Spleen (tissue), 11 donors: ENCODE results near the gene WDR73. TPM values are rescaled to one million over a fixed set of nuclear protein-coding genes. Genes with fewer than 3 reads are reported as not detected.

Source experiments
- DNase-seq: peaks from one replicate; pipeline ENCODE4 v3.0.0-alpha.2; 2020
- H3K27ac ChIP-seq, 8 donors: fragments of 200-600 bp; sonication (generic) in 7 of 8; 1 replicate in 4 of 8; 2 replicates in 4 of 8; pipeline versions ENCODE4 v1.5.0 to v1.8.0; 2016 to 2021; ENCODE audit warnings: inconsistent platforms in 4 of 8, mild to moderate bottlenecking in 4 of 8, moderate library complexity in 1 of 8
- H3K27me3 ChIP-seq, 7 donors: fragments of 200-600 bp; sonication (generic) in 6 of 7; replicated peaks in 1 of 7; 1 replicate in 4 of 7; 2 replicates in 3 of 7; pipeline versions ENCODE4 v1.5.0 to v1.8.0; 2016 to 2021; ENCODE audit warnings: inconsistent platforms in 3 of 7, mild to moderate bottlenecking in 1 of 7
- H3K36me3 ChIP-seq, 6 donors: fragments of 200-600 bp; sonication (generic) in 5 of 6; 1 replicate in 4 of 6; 2 replicates in 2 of 6; pipeline versions ENCODE4 v1.5.0 to v1.8.0; 2016 to 2021; ENCODE audit warnings: inconsistent platforms in 2 of 6
- H3K4me1 ChIP-seq, 6 donors: fragments of 200-600 bp; sonication (generic) in 5 of 6; 1 replicate in 3 of 6; 2 replicates in 3 of 6; pipeline versions ENCODE4 v1.5.0 to v1.8.0; 2016 to 2021; ENCODE audit warnings: inconsistent platforms in 3 of 6
- H3K4me3 ChIP-seq, 8 donors: fragments of 200-600 bp; sonication (generic) in 7 of 8; 1 replicate in 4 of 8; 2 replicates in 4 of 8; pipeline versions ENCODE4 v1.5.0 to v1.8.0; 2016 to 2021; ENCODE audit warnings: inconsistent platforms in 4 of 8, mild to moderate bottlenecking in 4 of 8, moderate library complexity in 2 of 8
- H3K9me3 ChIP-seq, 8 donors: fragments of 200-600 bp; sonication (generic) in 7 of 8; 1 replicate in 4 of 8; 2 replicates in 4 of 8; pipeline versions ENCODE4 v1.5.0 to v1.8.0; 2016 to 2021; ENCODE audit warnings: inconsistent platforms in 4 of 8
- POLR2A ChIP-seq, 3 donors: fragments of 450-650 bp; IDR thresholded peaks; one replicate each; pipeline ENCODE4 v1.5.1; 2017; ENCODE audit warnings: antibody characterized with exemption in 3 of 3, mild to moderate bottlenecking in 1 of 3
- POLR2AphosphoS5 ChIP-seq, 3 donors: sonication (generic); formaldehyde crosslinking; IDR thresholded peaks; one replicate each; pipeline ENCODE4 v1.5.1; 2017; ENCODE audit warnings: antibody characterized with exemption in 3 of 3
- WGBS, 5 donors: extraction: QIAGEN DNeasy Blood & Tissue Kit in 3 of 5; methylation state at CpG; one replicate each; pipeline versions ENCODE4 v1.1.5 to v1.1.7; 2013 to 2018; 5-methylcytosine and 5-hydroxymethylcytosine counted together
- intact Hi-C: fragments of 100-400 bp; cut with DNase I; formaldehyde crosslinking; loops from one replicate; pipeline ENCODE4 v1.15.0; 2023; ENCODE audit warnings: low total_unique reads
- polyA plus RNA-seq, 3 donors: library from polyadenylated mRNA; stranded (reverse); fragments of 200-250 nt; gene quantifications; one replicate each; pipeline ENCODE4 v1.2.1, GENCODE V29; 2013
- total RNA-seq, 7 donors: library from RNA; depleted of rRNA in 3 of 7; stranded (reverse); fragments of >200 nt in 3 of 7; fragmentation: NEBNext Ultra II Directional in 4 of 7; extraction: Animal tissue kit (Norgen Biotek cat#: 25700) in 4 of 7; gene quantifications; one replicate each; pipeline versions ENCODE4 v1.1.0 to v1.2.1, GENCODE V29; 2016 to 2021
- TF ChIP-seq, protein P1 (sequence below), 11 experiments: fragments of 200-600 bp in 7 of 11; fragments of 450-650 bp in 4 of 11; sonication (generic) in 4 of 11; IDR thresholded peaks in 8 of 11; conservative IDR thresholded peaks in 3 of 11; 1 replicate in 7 of 11; 2 replicates in 4 of 11; pipeline versions ENCODE4 v1.4.0 to v1.8.0; 2016 to 2021; ENCODE audit warnings: antibody characterized with exemption in 11 of 11, inconsistent platforms in 4 of 11, mild to moderate bottlenecking in 1 of 11
- donor health status: healthy with polysubstance abuse.
- donor health status: DM: no; HTN: no; CAD: no; lungs with moderate emphysema.
- donor health status: DM: no; HTN: no; CAD: no.
- donor health status: Bipolar disorder and iron deficiency.
- donor health status: healthy.
- donor health status: DM: no; HTN: no; CAD: no.
- donor health status: DM: yes; HTN: yes; CAD: no.

WDR73 gene
- total and polyA plus RNA-seq, 10 donors, result 12.7 to 31.6 (median 24.4) TPM

- Histone ChIP-seq H3K27me3 (no peaks in the 10 kb centered on the region), H3K27ac (no peak overlapping the region), H3K9me3 (no peaks in the 10 kb centered on the region), H3K4me1 (peaks cover 22 to 71% (median 51%) of the 10 kb centered on the region in 6 donors), H3K36me3 (peaks cover 0 to 44% (median 10%) of the 10 kb centered on the region in 6 donors), H3K4me3 (no peak overlapping the region)
- TF ChIP-seq POLR2AphosphoS5 (IDR thresholded peaks at IDR 0.05) (no peak), POLR2A (IDR thresholded peaks at IDR 0.05) (no peak)
- TF ChIP-seq, protein P1, sequence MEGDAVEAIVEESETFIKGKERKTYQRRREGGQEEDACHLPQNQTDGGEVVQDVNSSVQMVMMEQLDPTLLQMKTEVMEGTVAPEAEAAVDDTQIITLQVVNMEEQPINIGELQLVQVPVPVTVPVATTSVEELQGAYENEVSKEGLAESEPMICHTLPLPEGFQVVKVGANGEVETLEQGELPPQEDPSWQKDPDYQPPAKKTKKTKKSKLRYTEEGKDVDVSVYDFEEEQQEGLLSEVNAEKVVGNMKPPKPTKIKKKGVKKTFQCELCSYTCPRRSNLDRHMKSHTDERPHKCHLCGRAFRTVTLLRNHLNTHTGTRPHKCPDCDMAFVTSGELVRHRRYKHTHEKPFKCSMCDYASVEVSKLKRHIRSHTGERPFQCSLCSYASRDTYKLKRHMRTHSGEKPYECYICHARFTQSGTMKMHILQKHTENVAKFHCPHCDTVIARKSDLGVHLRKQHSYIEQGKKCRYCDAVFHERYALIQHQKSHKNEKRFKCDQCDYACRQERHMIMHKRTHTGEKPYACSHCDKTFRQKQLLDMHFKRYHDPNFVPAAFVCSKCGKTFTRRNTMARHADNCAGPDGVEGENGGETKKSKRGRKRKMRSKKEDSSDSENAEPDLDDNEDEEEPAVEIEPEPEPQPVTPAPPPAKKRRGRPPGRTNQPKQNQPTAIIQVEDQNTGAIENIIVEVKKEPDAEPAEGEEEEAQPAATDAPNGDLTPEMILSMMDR (IDR thresholded peaks at IDR 0.05 in 8 of 11, conservative IDR thresholded peaks at IDR 0.05 in 3 of 11), result no peak
- intact Hi-C loops, result no loop called here
- 86 to 93% (median 90%) methylated on average over 14 of the region's 14 CpGs for WGBS, 5 donors
- no peak for DNase-seq
Observed at GRCh38 chr15:84603630-84604379, 50.3 kb downstream of the WDR73 start.

DNA sequence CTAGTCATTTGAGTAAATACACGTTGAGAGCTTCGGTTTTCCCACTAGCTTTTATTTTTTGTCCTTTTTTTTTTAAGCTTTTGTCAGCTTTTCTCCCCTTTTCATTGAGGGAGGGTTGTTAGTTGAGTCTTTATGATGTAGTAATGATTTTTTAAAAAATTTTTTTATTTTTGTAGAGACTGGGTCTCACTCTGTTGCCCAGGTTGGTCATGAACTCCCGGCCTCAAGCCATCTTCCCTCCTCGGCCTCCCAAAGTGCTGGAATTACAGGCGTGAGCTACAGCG, 52.6 kb downstream of the WDR73 start:
- H3K27ac ChIP-seq, result peak overlapping the region in 4 of 8 donors; percentile 77 to 86 (median 82)
- intact Hi-C loops, result no loop called here

GRCh38 chr15:84600687-84601554, 53.2 kb downstream of the WDR73 start, which contains the start of gene ZSCAN2:
TSS of gene ZSCAN2 (plus strand) at chr15:84601009. CDS start at chr15:84603928, 2,919 bp downstream.
- no peaks in the 10 kb centered on the region for H3K27me3 ChIP-seq
- TF ChIP-seq POLR2AphosphoS5 (IDR thresholded peaks at IDR 0.05) (peak; percentile 69 to 89 (median 78)), POLR2A (IDR thresholded peaks at IDR 0.05) (no peak)
- TF ChIP-seq, protein P1 (IDR thresholded peaks at IDR 0.05 in 8 of 11, conservative IDR thresholded peaks at IDR 0.05 in 3 of 11), result peak in 1 of 11 experiments; percentile 33
- intact Hi-C loops, result no loop called here
- DNase-seq, result peak; percentile 99
- peak within 1 kb of the TSS; percentile 73 to 99 (median 93) for H3K4me3 ChIP-seq
- WGBS, 5 donors, result 0% methylated on average over 21 to 68 of the region's 68 CpGs
- H3K9me3 ChIP-seq, result no peaks in the 10 kb centered on the region
- peak within 1 kb of the TSS; percentile 56 to 92 (median 77) for H3K27ac ChIP-seq
- H3K4me1 ChIP-seq, result peaks cover 32 to 93% (median 64%) of the 10 kb centered on the region in 6 donors
- H3K36me3 ChIP-seq, result peaks cover 0 to 20% (median 6%) of the 10 kb centered on the region in 6 donors

More for the DNA sequence above, 52.6 kb downstream of the WDR73 start:
- H3K4me3 ChIP-seq, result peak overlapping the region; percentile 73 to 99 (median 93)
- H3K9me3 ChIP-seq, result no peaks in the 10 kb centered on the region
- peaks cover 32 to 90% (median 65%) of the 10 kb centered on the region in 6 donors for H3K4me1 ChIP-seq
- no peak for DNase-seq
- 15 to 22% (median 17%) methylated on average over 6 of the region's 6 CpGs for WGBS, 5 donors
- H3K36me3 ChIP-seq, result peaks cover 0 to 26% (median 6%) of the 10 kb centered on the region in 6 donors
- TF ChIP-seq, protein P1 (IDR thresholded peaks at IDR 0.05 in 8 of 11, conservative IDR thresholded peaks at IDR 0.05 in 3 of 11), result no peak
- TF ChIP-seq POLR2AphosphoS5 (IDR thresholded peaks at IDR 0.05) (no peak), POLR2A (IDR thresholded peaks at IDR 0.05) (no peak)
- no peaks in the 10 kb centered on the region for H3K27me3 ChIP-seq
